ENCODE measurements around the gene DNAL4. TPM values are rescaled to one million over a fixed set of nuclear protein-coding genes. Genes with fewer than 3 reads are reported as not detected.

Gene DNAL4
- total and polyA plus RNA-seq, 10 of the 15 experiments (the other 5 are each of a cell fraction or from before 2014, with no cell fraction given), result 0.35 to 8.5 (median 6.3) TPM; not detected in 1

GRCh38 chr22:38760477-38761201 is 33.3 kb downstream of the DNAL4 start:
- H3K79me2 ChIP-seq (ENCODE audit: control insufficient read depth, insufficient read depth, low read length), result peaks cover 12% of the 10 kb centered on the region
- peaks cover 25% of the 10 kb centered on the region for H3K4me1 ChIP-seq (ENCODE audit: control insufficient read depth, insufficient read depth, low read length)
- POLR2A ChIA-PET, result interaction anchor here (0.5 kb wide), 1 partner anchor 13 kb away, joined by 4 read pairs; no protein-coding TSS in a partner anchor
- H4K20me1 ChIP-seq (ENCODE audit: control insufficient read depth, insufficient read depth), result no peaks in the 10 kb centered on the region
- in situ Hi-C loops (cut with MboI), result loop anchor here (10.0 kb wide), 1 partner anchor 364 kb away; no protein-coding TSS in a partner anchor
- H3K27ac ChIP-seq (ENCODE audit: control insufficient read depth, insufficient read depth), result no peak overlapping the region
- BruUV-seq (replicated peaks), result no TSS peak
- no peak overlapping the region for H3K4me2 ChIP-seq (ENCODE audit: control insufficient read depth, insufficient read depth)
- no peaks in the 10 kb centered on the region for H3K27me3 ChIP-seq (replicated peaks in 1 of 2; ENCODE audit: control insufficient read depth in 2 of 2, insufficient read depth in 2 of 2, low read length in 1 of 2)
- H3K4me3 ChIP-seq, result no peak overlapping the region
- RAD21 ChIA-PET (ENCODE audit: unreplicated experiment), result no interaction called here
- WGBS (ENCODE audit: insufficient coverage, insufficient replicate concordance, low lambda C conversion rate, missing lambda C conversion rate), result 77% methylated on average over 12 of the region's 12 CpGs
- SMC1A ChIA-PET (ENCODE audit: uncharacterized antibody, unreplicated experiment), result no interaction called here
- ATAC-seq, result no peak
- CTCF ChIA-PET, result interaction anchor here (7.5 kb wide), 1 partner anchor 8 kb away, joined by 42 read pairs; no protein-coding TSS in a partner anchor
- no peak for TF ChIP-seq HDAC6 (IDR thresholded peaks at IDR 0.05; ENCODE audit: unreplicated experiment)
- peak; percentile 28 for TF ChIP-seq MEF2B (IDR thresholded peaks at IDR 0.05; ENCODE audit: partially characterized antibody, poor library complexity, severe bottlenecking)
- no peak for TF ChIP-seq BACH1 (IDR thresholded peaks at IDR 0.05; ENCODE audit: borderline replicate concordance)
- no peak for TF ChIP-seq CEBPZ (IDR thresholded peaks at IDR 0.05; ENCODE audit: low read depth, low read length)
- TF ChIP-seq GATAD2B (conservative IDR thresholded peaks at IDR 0.05; ENCODE audit: low read depth), result no peak
- no peak for TF ChIP-seq POLR2A (IDR thresholded peaks at IDR 0.05; ENCODE audit: low read depth, low read length)
- no peak for TF ChIP-seq PML (IDR thresholded peaks at IDR 0.05; ENCODE audit: low read length)
- TF ChIP-seq EGR1 (IDR thresholded peaks at IDR 0.05; ENCODE audit: borderline replicate concordance in 1 of 2, low read depth in 2 of 2, low read length in 2 of 2), result no peak
- FAIRE-seq, result no peak
- intact Hi-C loops (cut with micrococcal nuclease; ENCODE audit: unreplicated experiment), result loop anchor here (10.0 kb wide), 2 partner anchors 364 to 554 kb away; partner anchors contain the start of gene RPL3
- no peak for DNase-seq (ENCODE audit: low read depth, low spot score)
- H3K9me3 ChIP-seq (replicated peaks; ENCODE audit: control insufficient read depth, insufficient read depth, low read length), result no peaks in the 10 kb centered on the region
- no peak overlapping the region for H3K9ac ChIP-seq (ENCODE audit: control insufficient read depth, insufficient read depth, low read length)
- H3K36me3 ChIP-seq (ENCODE audit: control insufficient read depth in 2 of 2, insufficient read depth in 2 of 2, low read length in 1 of 2), result no peaks in the 10 kb centered on the region
- no peak overlapping the region for H2AFZ ChIP-seq (ENCODE audit: control insufficient read depth, low read depth, low read length)
